Renal cortex interstitium (tissue), 11 donors: ENCODE measurements around the gene SH3RF1. TPM values are rescaled to one million over a fixed set of nuclear protein-coding genes. Genes with fewer than 3 reads are reported as not detected.
"Not testable (repeated sequence)": the region's sequence is repeated elsewhere in the genome, so short reads cannot be mapped to it uniquely, and the experiment has no call there.

Experiments used
- DNase-seq, 11 donors: peaks; one replicate each; pipeline ENCODE4 v3.0.0-alpha.2; 2013; ENCODE audit warnings: low read depth in 9 of 11, low spot score in 4 of 11; ENCODE audit errors: extremely low read depth in 1 of 11
- polyA plus RNA-seq, 3 donors: library from polyadenylated mRNA; unstranded; fragments of 120-200 nt; gene quantifications; one replicate each; pipeline ENCODE4 v1.2.1, GENCODE V29; 2013; ENCODE audit not compliant: insufficient read length in 3 of 3

SH3RF1 gene
- polyA plus RNA-seq, 3 donors = 27.7 to 33.3 (median 31.3) TPM

DNA sequence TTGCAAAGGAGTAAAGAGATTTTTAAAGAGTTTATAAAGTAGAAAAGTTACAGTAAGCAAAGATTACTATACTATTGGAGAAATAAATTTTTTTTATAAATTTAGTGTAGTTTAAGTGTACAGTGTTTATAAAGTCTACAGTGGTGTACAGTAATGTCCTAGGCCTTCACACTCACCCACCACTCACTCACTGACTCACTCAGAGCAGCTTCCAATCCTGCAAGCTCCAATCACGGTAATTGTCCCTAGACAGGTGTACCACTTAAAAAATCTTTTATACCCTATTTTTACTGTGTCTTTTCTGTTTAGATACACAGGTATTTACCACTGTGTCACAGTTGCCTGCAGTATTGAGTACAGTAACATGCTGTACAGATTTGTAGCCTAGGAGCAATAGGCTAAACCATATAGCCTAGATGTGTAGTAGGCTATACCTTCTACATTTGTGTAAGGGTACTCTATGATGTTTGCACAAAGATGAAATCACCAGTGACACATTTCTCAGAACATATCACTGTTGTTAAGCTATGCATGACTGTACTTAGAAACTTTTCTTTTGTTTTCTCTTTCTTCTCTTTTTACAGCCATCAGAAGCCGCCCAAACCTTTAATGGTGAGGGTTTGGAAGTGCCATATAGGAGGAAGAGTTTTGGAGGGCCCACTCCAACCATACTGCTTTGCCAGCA, 11.8 kb upstream of the SH3RF1 start:
- DNase-seq = no peak

DNA sequence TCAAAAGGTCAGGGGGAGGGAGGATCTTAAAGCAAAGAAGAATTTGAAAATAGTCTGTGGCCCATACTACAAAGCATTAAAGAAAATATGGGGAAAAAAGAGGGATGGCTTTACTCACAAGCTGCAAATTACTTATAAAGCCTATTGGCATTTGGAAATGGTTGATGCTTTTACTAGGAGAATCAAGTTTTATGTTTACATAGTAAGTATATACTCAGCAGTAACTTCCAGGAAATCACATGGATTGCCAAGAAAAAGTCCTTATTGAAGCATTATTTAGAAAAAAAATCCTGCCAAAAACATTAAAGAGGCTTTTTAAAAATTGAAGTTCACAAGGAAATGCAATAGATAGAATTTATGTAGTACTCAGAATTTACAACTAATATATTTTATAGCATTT, 8.4 kb upstream of the SH3RF1 start:
- no peak for DNase-seq

DNA sequence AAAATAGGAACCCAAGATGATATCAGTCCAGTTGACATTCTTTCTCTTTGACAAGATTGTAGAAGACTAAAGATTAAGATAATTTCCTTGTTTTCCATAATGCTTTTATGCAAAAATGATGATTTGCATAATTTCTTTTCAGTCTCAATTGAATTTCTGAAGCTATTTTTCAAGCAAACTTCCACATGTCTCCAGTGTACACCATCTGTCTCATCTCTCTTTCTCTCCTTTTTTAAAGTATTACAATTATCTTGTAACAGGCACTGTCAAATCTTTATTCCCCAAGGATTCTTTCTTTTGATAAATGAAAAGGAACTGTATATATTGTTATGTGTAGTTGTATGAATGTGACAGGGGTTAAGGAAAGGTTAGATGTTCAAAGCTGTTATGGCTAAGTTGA, 7.9 kb upstream of the SH3RF1 start:
- DNase-seq = no peak

DNA sequence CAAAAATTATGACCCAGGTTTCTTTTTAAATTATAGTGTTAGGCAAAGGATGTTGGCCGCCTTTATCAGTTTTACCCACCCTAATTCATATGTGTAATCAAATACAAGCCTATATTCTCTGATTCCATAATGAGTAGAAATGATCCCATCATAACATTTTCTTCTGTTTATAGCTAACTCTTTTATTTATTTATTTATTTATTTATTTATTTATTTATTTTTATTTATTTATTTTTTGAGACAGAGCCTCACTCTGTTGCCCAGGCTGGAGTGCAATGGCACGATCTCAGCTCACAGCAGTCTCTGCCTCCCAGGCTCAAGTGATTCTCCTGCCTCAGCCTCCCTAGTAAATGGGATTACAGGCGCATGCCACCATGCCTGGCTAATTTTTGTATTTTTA, 7.1 kb upstream of the SH3RF1 start:
- DNase-seq = not testable (repeated sequence)

DNA sequence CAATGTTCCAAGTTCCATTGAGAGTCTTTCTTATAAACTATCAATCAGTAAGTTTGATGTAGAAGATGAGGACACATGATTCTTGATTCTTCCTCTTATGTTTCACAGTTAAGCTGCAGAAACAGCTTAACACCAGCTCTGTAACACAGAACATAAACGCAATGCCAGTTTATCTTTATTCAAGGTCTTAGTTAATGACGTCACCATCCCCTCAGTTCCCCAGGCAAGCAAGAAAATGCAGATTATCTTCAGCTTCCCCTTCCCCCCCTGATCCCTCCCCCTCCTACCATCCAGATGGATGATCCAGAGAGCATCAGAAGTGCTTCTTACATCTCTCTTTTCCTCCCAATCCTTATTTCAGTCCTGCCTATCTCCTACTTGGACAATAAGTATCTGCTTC, 4.4 kb upstream of the SH3RF1 start:
- DNase-seq = no peak

DNA sequence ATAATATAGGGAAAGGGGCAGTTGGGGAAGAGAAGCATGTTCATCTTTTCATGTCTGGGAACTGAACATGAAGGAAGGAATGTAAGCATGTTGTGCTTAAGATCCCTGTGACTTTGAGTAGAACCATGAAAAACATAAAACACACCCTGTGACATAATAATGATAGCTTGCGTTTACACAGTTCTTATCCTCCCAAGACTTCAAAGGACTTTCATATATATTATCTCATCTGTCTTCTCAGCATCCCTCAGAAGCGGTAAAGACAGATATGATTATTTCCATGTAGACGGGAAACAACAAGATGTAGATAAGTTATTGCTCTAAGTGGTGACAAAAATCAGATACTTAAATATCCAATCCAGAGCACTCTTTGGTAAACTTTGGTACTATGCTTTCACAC, 3.3 kb upstream of the SH3RF1 start:
- DNase-seq = no peak

DNA sequence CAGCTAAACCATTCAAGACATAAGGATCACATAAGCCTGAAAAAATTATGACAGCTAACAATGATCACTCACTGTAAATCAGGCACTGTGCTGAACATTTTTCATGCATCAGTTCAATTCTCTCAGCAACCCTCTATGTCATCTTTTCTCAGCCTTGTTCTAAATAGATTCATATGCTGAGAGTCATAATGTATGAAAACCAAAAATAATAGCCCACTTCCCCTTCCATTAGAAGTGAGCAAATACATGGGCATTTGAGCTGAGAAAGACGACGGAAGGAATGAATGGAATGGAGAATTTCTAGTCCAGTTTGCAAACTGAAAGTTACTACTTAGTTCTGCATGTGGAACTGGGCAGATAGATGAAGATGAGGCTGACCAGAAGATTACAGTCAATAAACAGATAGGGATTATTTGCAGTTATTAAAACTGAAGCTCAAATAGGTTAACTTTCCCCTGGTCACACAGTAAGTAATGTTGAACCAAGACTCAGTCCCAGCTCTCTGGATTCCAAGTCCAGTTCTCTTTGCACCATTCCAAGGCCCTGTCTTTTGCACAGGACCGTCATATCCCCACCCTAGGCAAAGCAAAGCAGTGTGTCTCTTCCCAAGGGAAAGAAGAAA, 1.6 kb upstream of the SH3RF1 start:
- DNase-seq = no peak

DNA sequence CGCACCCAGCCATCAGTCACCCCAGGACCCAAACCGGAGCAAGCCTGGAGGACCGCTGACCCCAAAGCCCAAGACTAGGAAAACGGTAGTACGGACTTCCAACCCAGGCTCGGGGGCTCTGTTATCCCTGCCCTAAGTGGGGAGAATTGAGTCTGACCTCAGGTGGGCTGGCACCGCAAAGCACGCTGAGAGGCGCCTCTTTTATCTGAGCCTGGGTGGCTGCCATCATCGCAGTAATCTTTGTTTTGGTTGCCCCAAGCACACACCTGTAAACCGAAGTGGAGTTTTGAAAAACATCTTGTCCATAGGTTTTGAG, 894 bp upstream of the SH3RF1 start:
- DNase-seq = no peak

DNA sequence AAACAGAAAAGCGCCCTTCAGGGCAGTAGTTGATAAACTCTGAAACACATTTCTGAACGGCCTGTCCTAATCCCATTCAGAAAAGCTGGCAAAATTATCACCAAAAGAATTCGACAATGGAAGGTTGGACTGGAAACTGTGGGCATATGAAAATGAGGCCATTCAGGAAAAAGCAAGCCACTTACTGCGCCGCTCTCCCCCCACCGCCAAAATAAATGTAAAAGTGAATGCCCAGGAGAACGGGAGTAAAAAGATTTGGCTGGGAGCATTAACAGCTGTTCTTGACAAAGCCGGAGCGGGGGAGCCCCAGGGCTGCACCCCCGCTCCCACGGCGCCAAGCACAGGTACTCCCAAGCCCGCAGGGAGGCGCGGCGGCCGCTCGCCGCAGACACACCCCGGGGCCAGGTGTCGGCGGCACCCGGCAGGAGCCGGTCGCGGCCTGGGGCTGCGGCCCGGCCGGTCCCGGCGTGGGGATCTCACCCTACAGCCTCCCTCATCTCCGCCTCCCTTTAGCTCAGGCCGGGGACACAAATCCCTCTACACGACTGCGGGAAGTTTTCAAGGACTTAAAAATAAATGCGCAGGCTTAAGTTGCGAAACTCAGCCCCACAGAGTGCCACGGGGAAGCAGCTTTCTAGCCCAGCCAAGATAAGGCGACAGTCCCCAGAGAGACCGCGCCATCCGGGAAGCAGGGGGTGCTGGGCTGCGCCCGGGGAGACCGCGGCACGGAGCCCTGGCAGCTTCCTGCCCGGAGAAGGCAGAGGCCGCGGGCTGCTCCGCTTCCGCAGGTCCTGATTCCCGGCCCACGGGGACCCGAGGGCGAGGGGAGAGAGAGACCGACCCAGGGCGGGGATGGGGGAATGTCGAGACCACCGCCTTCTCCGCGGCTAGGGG, 593 bp downstream of the SH3RF1 start:
- peak in 2 of 11 donors; percentile 39 to 49 for DNase-seq

DNA sequence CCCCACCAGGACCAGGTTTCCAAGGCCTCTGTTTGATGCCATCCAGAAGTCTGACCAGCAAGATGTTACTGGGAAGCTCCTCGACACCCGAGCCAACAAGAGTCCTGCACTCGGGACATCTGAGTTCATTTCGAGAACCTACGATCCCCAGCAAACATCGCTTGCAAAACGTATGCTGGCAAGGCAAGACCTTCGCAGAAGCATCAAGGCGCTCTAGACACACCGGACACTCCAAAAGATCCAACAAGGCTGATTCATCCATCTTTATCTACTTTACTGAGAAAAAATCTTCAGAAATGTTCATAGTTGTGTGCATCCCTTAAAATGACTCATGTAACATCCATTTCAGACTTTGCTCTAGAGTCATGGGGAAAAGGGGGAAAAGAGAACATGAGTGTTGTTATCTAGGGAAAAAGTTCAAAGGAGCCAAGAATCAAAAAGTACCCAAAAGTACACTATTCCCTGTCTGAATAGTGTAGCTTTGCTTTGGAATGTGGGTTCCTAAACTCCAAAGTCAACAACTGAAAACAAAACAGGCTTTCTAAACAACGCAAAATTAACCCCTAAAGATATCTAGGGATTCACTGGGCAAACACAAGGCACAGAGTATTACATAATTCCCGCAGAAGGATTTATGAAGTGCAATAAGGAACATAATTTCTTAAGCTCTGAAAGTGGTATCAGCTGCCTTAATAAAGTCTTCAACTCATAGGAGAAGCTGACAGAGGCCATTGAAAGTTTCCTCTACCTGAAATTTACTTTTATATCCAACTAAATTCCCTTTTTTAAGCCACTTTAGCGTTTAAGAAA, 1.6 kb downstream of the SH3RF1 start:
- no peak for DNase-seq

DNA sequence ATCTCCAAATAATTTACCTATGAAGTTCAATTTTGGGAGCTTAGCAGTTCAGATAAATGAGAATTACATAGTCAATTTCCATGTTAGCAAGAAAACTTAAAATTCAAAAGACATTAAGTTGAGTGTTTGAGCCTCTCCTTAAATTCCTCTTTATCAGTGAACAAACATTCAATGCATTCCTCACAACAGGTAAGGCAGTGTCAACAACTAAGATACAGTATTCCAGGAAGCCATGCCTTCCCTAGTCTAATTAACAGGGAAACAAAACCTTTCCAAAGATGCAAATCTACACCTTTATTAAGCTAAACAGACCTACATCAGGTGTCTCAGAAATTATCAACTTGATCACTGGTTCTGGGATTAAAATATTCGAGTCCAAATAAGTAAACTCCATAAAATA, 3.7 kb downstream of the SH3RF1 start:
- no peak for DNase-seq

DNA sequence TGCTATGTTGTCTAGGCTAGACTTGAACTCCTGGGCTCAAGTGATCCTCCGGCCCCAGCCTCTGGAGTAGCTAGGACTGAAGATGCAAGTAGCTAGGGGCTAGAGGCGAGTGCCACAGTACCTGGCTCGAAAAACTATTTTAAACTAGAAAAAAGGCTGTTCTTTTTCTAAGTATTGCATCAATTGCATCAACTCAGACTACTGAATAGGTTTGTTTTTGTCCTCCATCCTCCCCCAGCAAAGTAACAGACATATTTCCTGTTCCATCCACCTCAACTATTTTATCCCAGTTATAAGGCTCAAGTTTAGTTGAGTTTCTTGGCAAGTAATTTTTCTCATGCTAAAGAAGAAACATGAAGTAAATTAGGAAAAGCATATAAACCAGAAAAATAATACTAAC, 4.1 kb downstream of the SH3RF1 start:
- no peak for DNase-seq

DNA sequence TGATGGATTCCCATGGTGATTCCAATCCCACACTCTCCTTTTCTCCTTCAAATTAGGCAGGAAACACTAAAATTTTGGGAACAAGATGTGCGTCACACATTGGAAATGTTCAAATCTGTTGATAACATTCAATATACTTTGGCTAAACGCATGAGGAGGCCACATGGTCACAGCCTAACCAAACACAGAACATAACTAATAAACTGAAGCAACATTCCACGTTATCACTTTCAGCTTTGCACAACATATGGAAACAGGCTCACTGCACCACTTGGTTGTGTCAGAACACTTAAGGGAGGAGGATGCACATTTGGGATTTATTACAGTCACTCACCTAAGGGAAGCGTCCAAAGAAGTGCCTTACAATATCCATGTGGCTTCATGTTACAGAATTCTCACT, 4.7 kb downstream of the SH3RF1 start:
- DNase-seq = no peak

DNA sequence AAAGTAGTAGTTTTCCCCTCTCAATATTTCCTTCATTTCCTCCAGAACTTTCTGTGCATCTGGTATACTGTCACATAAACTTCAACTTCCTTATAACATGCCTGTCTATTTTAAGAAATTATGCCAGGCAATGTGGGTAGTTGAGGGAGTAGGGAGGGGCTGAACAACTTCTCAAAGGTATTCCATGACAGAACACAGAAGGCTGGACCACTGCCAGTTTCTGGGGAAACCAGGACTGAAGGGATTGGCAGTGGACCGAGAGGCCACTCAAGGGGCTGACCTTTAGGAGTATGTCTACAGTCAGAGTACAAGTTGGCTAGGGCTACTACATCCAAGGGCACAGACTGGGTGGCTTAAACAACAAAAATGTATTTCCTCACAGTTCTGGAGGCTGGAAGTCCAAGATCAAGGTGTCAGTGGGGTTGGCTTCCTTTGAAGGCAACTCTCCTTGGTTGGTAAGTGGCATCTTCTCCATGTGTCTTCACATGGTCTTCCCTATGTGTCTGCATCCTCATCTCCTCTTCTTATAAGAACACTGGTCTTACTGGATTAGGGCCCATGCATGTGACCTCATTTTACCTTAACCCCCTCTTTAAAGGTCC, 6.9 kb downstream of the SH3RF1 start:
- no peak for DNase-seq

DNA sequence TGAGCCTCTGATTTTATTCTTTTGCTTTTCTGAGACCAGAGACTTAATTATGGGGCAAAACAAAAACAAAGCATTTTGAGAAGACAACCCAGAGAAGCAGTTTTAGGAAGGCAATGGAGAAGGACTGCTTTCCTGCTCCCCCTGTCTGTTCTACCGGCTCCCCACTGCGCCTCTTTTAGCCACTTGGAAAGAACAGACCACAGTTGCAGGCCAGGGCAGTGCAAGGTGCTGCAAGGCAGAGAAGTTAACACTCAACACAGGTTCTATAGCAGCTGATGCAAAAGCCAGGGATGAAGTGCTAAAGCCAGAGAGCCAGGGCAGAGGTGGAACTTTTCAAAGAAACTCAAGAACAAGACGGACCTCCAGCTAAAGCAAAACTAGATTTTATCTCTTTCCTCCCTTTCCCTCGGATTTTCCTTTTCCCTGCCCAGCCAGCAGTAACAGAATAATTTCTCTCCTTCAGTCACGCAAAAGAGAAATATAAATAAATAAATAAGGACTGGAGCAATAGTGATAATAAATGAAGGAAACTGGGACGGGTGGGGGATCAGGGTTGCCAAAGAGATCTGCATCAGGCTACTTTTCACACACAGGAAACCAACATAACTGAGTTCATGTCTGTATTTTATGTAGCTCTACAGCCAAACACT, 10.4 kb downstream of the SH3RF1 start:
- no peak for DNase-seq

DNA sequence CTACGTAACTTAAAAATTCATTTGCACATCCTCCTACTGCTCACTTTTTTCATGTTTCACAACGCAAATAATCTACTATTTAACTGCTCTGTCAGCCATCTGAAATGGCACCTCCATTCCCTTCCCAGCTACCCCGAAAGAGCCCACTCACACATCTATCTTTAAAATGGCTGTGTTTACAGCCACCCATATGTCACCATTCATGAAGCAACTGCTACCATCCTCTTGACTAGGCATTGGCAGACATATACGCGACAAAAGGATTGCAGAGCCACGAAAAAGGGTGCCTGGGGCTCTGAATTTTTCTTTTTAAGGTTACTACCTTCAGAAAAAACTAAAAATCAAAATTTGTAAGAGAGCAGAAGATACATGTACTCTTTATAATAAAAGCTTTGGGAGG, 11.5 kb downstream of the SH3RF1 start:
- DNase-seq = no peak

DNA sequence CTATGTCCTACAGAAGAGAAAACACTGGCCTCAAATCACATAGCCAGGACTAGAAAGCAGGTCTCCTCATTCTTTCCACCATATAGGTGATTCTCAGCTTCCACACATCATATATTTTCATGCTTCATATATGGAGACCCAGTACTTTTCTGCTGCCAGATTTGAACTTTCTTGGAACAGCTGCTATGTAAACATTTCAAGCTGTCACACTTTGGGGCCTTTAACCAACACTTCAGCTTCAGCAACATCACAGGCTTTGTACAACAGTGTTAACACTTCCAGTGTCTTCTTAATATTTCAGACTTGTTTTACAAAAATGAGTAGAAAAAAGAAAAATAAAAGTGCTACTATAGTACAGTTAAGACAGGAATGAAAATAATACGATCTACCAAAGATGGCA, 12.6 kb downstream of the SH3RF1 start:
- DNase-seq = no peak

DNA sequence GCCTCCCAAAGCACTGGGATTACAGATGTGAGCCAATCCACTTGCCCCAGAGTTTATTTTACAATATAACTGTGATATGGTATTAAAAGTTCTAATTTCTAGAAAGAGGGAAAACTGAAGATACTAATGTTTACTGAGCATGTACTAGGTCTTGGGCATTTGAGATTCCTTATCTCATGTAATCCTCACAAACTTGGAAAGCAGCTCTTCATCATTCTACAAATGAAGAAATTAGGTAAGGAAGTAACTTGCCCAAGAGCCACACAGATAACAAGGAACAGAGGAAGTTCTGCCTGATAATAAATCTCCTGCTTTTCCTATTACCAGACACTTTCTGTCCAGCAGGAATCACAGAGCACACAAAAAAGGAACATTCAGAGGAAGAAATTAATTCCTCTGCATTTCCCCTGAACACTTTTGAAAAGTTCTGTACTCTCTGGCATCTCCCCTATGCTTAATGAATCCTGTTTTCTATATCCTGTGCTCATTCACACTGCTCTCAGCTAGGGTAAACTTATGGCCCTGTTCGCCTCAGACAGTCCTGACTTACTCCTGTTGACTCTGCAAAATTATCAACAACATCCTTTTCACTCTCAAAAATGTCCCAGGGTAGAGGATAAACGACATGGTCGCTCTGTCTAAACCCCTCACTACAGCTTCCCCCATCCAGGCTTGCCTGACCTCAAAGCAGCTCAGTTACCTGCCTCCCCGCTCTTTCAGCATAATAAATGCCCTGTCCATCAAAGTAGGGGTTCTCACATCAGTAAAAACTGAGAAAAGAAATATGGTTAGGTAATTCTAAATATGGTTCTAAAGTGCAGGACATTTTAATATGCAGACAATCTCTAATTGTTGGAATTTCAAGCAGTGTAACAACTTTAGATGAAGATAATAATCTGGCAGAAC, 13.6 kb downstream of the SH3RF1 start:
- no peak for DNase-seq
